CD4-positive, alpha-beta T cell treated with Interleukin-17A for 4 hours (primary cell): ENCODE data around the gene FAM89B.
"Not testable (repeated sequence)": the region's sequence is repeated elsewhere in the genome, so short reads cannot be mapped to it uniquely, and the experiment has no call there.

ENCODE experiments used
- DNase-seq: peaks from one replicate; pipeline ENCODE4 v3.0.0-alpha.2; 2020; ENCODE audit warnings: mixed read lengths

The FAM89B gene

DNA sequence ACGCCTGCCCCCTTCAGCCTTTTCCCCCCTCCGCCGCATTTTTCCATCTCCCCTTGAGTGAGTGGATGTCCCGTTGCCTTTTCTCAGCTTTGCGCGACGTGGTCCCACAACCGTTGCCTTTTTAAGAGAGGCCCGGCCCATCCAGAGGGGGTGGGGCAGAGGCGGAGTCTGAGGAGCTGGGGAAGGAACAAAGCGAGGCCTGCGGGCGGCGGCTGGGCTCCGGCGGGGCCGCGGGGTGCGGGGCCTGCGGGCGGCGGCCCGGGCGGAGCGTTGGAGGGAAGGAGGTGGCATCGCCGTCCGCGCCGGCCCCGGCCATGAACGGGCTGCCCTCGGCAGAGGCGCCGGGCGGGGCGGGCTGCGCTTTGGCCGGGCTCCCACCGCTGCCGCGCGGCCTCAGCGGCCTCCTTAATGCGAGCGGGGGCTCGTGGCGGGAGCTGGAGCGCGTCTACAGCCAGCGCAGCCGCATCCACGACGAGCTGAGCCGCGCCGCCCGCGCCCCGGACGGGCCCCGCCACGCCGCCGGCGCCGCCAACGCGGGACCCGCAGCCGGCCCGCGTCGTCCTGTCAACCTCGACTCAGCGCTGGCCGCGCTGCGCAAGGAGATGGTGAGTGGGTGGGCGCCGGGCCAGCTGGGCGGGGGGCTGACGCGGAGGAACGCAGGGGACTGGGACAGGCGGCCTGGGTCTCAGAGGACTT lies at the start of gene FAM89B:
FAM89B (plus strand) TSS at position 183 of the 696 bp plus-strand sequence; CDS start at position 315, 132 bp downstream.
- peak; percentile 96 for DNase-seq

DNA sequence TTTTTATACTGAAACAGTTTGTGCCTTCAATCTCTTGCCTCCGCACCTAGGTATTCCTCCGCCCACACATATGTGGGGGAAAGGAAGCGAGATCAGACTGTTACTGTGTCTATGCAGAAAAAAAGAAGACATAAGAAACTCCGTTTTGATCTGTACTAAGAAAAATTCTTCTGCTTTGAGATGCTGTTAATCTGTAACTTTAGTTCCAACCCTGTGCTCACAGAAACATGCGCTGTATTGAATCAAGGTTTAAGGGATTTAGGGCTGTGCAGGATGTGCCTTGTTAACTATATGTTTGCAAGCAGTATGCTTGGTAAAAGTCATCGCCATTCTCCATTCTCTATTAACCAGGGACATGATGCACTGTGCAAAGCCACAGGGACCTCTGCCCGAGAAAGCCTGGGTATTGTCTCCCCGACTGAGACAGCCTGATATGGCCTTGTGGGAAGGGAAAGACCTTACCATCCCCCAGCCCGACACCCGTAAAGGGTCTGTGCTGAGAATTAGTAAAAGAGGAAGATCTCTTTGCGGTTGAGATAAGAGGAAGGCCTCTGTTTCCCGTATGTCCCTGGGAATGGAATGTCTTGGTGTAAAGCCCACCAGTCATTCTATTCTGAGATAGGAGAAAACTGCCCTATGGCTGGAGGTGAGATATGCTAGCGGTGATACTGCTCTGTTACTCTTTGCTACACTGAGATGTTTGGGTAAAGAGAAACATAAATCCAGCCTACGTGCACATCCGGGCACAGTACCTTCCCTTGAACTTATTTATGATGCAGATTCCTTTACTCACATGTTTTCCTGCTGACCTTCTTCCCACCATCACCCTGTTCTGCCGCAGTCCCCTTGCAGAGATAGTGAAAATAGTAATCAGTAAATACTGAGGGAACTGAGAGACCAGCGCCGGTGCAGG lies 49.4 kb upstream of the FAM89B start:
- DNase-seq = peak; percentile 58

DNA sequence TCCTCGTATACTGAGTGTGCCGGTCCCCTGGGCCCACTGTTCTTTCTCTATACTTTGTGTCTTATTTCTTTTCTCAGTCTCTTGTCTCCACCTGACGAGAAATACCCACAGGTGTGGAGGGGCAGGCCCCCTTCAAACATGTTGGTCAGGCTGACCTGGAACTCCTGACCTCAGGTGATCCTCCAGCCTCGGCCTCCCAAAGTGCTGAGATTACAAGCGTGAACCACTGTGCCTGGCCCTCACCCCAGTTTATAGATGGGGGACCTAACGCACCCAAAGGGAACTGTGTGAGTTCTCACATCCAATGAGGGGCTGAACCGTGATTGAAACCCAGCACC lies 48.7 kb upstream of the FAM89B start:
- not testable (repeated sequence) for DNase-seq

DNA sequence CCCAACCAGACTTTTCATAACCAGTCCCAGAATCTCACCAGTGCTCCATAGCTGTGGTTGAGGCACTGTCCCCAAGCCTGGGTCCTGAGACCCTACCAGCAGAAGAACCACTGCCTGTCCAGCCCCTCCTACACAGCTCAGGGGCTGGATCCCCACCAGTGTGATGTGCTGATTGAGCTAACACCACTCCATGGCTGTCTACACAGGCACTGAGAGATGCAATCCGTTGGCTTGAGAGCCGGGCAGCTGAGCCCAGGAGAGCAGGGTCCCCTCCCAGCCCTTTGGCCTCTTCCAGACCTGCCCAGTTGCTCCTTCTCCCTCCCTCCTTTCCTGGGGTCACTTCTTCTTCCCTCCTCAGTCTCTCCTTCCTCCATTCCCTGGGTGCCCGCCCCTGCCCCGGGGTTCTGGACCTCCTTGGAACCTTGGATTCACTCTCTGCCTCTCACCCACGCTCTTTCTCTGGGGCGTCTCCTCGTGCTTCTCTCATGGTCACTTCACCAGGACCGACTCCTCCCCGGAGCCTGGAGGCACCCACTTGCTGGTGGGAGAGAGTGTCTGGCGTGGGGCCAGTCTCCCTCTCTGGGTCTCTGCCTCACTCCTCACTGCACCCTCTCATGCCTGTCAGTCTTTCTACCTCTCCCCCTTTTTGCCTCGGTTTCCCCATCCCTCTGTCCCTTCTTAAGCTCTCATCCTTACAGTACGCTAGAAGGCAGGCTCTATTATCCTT lies 48.2 kb upstream of the FAM89B start:
- peak; percentile 8 for DNase-seq

DNA sequence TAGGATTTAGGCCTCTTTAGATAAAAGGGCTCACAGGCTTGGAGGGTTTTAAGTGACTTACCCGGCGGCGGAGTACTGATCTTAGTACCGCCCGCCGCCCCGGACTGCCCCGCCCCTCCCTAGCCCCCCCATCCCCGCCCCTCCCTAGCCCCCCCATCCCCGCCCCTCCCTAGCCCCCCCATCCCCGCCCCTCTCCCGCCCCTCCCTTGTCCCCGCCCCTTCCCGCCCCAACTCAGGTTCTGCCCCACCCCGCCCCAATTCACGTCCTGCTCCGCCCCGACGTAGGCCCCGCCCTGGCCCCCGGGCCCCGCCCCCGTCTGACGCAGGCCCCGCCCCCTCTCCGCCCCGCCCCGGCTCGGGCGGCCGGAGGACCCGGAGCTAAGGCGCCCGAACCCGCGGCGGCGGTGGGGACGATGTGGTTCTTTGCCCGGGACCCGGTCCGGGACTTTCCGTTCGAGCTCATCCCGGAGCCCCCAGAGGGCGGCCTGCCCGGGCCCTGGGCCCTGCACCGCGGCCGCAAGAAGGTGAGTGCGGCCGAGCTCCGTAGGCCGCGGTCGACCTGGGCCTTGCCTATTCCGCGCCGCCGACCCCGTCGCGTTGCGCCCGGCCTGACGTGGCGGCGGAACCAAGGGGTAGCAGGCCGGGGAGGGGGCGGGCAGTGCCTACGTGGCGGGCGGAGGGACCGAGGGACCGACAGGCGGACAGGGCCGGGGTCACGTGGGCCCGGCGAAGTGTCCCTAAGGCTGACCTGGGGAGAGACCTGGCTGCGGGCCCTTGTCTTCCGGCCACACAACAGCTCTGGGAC lies 47.4 kb upstream of the FAM89B start, which contains the start of gene SCYL1:
SCYL1 (plus strand) TSS at position 343 of the 805 bp plus-strand sequence; CDS start at position 414, 71 bp downstream.
- DNase-seq = peak; percentile 83

DNA sequence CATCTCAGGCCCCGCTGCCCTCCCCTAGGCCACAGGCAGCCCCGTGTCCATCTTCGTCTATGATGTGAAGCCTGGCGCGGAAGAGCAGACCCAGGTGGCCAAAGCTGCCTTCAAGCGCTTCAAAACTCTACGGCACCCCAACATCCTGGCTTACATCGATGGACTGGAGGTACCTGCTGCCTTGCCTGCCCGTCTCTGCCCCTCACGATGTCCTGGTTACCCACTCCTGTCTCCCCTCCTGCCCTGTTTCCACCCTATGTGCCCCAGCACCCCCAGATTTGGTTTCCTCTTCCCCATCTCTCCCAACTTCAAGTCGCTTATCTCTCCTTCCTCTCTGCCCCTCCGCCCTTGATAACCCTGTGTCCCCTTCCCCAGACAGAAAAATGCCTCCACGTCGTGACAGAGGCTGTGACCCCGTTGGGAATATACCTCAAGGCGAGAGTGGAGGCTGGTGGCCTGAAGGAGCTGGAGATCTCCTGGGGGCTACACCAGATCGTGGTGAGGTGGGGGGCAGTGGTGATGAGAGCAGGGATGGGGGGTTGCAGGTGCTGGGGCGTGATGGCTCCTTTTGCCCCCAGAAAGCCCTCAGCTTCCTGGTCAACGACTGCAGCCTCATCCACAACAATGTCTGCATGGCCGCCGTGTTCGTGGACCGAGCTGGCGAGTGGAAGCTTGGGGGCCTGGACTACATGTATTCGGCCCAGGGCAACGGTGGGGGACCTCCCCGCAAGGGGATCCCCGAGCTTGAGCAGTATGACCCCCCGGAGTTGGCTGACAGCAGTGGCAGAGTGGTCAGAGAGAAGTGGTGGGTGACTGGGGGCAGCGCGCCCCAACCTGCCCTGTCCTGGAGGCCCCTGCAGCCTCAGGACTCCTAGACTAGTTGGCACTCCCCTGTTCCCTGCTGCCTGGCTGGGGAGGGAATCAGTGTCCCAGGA lies 46.5 kb upstream of the FAM89B start:
- peak; percentile 36 for DNase-seq

DNA sequence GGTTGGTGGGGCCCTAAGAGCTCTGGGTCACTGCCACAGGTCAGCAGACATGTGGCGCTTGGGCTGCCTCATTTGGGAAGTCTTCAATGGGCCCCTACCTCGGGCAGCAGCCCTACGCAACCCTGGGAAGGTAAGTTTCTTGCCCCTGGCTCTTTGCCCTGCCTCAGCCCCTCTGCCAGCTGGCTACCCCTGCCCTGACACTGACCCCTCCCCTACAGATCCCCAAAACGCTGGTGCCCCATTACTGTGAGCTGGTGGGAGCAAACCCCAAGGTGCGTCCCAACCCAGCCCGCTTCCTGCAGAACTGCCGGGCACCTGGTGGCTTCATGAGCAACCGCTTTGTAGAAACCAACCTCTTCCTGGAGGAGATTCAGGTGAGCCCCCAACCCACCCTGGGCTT lies 45.6 kb upstream of the FAM89B start:
- peak; percentile 0 for DNase-seq

DNA sequence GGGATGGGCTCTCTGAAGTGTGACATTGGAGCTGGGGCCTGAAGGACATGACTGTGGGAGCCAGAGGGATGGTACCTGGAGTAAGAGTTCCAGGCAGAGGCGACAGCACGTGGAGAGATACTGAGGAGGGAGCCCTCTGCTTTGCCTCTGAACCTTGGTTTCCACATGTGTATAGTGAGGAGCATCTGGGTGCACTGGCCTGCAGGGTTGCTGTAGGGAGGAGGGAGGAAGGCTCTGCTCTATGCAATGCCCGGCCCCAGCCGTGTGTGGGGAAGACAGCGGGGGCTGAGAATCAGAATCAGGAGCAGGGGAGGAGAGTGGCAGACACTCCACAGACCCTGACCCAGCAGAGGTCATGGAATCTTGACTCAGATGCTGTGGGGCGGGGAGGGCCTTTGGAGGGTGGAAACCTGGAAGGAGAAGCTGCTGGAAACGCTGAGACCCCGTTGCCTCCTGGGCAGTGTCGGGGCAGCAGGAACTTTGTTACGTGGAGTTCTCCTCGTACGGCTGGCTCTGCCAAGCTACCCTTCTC lies 43.5 kb upstream of the FAM89B start:
- peak; percentile 1 for DNase-seq

DNA sequence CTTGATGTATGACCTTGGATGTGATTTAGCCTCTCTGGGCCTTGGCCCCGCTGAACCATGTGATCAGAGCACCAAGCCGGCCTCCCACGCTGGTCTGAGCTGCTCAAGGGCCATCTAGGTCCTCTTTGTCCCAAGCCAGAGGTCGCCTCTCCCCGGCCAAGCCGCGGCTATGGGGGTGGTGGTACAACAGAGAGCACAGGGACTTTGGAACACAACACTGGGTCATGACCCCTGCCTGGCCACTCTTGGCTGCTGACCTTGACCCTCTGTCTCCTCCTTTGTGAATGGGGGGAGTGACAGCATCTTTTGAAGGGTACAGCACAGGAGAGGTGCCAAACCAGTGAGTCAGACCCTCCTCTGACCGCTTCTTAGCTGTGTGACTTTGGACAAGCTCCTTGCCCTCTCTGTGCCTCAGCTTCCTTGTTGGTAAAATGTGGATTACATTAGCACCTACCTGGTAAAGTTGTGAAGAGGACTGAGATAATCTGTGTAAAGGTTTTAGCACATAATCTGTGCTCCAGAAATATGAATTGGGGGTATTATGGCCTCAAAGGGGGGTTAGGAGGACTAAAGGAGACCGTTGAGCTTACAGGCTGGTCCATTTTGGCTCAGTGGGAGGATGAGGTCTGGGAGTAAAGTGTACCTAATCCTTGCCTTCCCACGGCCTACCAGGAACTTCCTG lies 42.7 kb upstream of the FAM89B start:
- peak; percentile 1 for DNase-seq

DNA sequence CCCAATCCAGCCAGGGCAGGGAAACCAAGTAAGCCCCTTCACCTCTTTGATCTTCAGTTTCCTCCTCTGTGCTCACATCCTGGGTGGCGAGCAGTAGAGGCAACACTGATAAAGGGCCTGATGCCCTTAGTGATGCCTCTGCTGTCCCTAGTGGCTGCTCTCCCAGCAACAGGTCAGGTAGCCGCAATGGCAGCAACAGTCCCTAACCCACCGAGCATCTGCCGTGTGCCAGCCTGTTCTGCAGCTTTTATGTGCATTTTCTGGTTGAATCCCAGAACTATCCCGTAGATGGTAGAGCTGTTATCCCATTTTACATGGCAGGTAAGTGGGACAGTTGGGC lies 42.2 kb upstream of the FAM89B start:
- peak; percentile 35 for DNase-seq

DNA sequence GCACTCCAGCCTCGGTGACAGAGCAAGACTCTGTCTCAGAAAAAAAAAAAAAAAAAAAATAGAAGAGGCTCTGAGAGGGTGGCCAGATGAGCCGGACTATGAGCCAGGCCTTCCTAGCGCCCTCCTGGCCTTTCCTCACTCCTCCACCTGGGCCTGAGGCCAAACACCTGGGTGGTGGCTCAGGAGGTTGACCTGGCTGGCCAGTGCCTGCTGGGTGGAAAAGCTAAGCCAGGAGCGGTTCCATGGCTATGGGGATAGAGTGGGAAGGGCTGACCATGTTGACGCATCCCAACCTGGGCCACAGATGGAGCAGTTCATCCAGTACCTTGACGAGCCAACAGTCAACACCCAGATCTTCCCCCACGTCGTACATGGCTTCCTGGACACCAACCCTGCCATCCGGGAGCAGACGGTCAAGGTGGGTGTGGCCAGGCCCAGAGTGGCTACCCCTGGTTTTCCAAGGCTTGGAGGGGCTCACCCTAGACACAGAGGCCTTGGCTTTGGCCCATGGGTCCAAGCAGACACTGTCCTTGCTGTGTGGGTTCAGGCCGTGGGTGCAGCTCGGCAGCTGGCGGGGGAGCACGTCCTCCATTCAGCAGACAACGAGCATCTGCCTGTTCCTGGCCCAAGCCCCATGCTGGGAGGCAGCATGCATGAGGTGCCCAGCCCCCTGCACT lies 39.8 kb upstream of the FAM89B start:
- peak; percentile 1 for DNase-seq

DNA sequence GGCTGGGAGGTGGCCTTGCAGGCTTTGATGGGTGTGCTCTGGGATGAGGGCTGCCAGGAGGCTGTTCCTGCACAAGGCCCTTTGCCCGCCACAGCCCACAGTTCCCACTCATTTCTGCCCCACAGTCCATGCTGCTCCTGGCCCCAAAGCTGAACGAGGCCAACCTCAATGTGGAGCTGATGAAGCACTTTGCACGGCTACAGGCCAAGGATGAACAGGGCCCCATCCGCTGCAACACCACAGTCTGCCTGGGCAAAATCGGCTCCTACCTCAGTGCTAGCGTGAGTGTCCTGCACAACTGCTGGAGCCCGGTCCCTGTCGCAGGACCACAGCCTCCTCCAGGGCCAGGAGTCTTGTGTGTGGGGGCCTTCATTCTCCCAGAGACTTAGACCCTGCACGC lies 37.2 kb upstream of the FAM89B start:
- DNase-seq = no peak

DNA sequence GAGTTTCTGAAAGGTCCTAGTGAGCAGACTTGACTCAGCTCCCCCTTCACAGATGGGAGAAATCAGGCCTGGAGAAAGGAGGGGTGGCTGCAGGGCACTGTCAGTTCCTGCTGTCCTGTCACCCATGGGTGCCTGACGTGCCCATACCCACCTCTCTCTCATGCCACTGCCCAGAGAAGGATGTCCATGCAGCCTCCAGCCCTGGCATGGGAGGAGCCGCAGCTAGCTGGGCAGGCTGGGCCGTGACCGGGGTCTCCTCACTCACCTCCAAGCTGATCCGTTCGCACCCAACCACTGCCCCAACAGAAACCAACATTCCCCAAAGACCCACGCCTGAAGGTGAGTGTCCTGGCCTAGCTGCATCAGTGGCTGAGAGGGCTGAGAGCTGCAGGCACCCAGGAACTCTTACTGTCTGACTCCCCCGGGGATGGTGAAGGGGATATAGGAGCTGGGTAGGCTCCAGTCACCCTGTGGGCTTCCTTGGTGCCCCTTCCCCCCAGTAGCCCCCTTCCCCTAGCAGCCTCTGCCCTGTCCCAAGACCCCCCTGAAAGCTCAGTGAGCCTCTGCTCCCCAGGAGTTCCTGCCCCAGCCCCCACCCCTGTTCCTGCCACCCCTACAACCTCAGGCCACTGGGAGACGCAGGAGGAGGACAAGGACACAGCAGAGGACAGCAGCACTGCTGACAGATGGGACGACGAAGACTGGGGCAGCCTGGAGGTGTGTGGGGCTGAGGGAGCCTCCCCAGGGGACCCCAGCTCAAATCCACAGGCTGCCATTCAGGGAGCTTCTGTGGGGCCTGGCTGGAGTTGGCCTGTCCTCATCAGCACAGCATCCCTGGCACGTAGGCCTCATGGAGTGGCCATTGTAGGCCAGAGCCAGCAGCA lies 35.7 kb upstream of the FAM89B start:
- DNase-seq = peak; percentile 2

DNA sequence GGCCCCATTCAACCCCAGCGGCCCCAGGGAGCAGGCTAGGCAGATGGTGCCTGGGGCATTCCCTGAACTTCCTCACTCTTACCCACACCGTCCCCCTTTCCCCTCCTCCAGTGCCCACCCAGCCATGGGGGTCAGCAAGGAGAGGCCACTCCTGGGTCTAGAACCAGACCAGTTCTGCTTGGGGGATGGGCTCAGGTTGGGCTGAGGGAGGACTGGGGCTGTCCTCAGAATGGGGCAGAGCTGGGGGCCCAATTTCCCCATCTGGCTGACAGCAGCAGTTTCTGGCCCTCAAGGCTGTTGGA lies 35.1 kb upstream of the FAM89B start:
- DNase-seq = peak; percentile 2

DNA sequence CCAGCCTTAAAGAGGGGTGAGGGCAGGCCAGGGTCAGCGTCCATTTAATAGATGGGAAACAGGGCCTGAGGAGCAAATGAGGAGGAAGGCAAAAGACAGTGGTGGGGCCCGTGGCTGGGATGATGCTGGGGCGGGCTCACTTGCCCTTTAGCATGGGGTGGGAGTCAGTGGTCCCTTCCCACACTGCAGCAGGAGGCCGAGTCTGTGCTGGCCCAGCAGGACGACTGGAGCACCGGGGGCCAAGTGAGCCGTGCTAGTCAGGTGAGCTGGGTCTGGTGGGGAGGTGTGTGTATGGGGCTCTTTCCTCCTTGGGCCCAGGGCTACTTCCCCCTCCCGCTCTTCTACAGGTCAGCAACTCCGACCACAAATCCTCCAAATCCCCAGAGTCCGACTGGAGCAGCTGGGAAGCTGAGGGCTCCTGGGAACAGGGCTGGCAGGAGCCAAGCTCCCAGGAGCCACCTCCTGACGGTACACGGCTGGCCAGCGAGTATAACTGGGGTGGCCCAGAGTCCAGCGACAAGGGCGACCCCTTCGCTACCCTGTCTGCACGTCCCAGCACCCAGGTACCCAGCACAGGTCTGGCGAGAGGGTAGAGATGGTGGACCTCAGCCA lies 34.6 kb upstream of the FAM89B start:
- DNase-seq = peak; percentile 2

DNA sequence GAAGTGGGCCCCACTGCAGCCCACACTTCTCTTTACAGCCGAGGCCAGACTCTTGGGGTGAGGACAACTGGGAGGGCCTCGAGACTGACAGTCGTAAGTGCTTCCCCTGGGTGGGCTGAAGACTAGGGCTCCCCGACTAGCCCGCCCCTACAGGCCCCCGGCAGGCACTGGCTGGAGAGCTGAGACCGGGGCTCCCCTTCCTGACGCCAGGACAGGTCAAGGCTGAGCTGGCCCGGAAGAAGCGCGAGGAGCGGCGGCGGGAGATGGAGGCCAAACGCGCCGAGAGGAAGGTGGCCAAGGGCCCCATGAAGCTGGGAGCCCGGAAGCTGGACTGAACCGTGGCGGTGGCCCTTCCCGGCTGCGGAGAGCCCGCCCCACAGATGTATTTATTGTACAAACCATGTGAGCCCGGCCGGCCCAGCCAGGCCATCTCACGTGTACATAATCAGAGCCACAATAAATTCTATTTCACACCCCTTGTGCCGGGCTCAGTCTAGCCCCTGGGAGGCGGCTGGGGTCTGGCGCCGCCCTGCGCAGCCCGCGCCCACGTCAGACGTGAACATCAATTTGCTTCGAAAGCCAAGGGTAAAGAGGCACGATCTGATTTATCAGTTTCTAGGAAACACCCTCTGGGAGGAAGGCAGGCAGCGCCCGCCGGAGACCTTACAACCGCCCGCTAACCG lies 34.0 kb upstream of the FAM89B start:
- no peak for DNase-seq

DNA sequence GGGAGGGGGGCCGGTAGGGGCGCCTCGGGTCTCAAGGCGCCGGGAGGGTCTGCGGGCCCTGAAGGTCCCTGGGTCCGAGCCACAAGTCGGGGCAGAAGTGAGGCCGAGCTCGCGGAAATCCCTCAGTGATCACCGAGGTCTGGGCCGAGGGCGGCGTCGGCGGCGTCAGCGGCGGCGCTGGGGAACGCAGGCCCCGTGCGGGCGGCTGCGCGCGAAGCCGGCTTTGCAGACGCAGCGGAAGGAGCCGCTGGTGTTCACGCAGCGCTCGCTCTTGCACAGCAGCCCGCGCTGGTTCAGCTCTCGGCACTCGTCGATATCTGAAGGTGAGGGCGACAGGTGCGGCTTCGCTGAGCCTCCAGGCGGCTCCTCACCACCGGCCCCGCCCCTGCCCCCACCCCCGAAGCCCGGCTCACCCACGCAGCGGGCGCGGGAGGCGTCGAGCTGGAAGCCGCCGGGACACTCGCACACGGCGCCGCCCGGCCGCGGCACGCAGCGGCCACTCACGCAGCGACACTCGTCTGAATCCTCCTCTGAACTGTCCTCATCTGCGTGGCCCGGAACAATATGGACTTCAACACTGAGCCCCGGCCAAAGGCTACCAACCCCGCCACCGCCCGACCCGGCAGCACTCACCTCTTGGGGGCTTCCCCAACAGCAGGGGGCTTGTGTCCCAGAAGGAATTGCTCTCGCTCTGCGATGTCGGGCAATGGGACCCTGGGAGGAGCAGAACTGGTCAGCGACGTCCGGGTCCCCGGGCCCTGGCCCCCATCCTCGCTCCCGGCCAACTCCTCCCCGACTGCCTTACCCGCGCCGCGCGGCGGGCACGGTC lies 33.2 kb upstream of the FAM89B start:
- DNase-seq = no peak
